Activated T-cell treated with anti-CD3 and anti-CD28 coated beads, Interleukin-2, amount 50 U/mL, for 48 hours (primary cell): ENCODE data around the gene ZNF212.

Experiments used
- DNase-seq, 2 experiments: peaks; one replicate each; pipeline ENCODE4 v3.0.0-alpha.2; 2020

The ZNF212 gene

DNA sequence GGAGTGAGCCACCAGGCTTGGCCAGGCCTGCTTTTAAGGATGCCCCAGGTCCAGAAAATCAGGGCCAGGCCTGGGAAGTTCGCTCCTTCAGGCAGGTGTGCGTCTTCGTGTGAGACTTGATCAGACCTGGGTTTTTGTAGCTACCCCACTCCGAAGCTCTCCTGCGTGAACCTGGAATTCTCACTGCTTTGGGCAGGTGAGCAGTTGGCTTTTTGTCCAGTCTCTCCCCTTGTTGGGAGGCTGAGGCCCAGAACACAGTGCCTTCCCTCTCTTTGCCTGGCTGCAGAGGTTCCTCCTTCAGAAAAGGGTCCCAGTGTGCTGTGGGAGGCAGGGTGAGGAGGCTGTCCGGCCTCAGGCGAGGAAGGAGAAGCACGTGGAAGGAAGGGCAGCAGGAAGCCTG is 49.8 kb downstream of the ZNF212 start:
- DNase-seq, result no peak

DNA sequence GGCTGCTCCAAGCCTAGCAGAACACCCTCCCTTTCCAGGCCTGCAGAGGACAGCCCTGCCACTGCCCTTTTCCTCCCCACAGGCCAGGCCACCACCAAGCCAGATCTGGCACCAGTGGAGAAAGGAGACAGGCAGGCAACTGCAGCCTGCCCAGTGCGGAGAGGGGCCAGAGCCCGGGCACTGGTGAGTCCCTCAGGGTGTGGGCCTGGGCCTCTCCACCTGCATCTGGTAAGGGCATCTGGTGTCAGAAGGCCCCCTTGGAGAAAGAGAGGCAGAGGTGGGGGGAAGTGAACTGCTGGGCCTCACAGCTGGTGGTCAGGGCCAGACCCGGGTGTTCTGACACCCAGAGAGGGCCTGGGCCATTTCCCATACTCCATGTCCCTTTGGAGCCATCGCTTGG is 50.4 kb downstream of the ZNF212 start:
- DNase-seq, result no peak

DNA sequence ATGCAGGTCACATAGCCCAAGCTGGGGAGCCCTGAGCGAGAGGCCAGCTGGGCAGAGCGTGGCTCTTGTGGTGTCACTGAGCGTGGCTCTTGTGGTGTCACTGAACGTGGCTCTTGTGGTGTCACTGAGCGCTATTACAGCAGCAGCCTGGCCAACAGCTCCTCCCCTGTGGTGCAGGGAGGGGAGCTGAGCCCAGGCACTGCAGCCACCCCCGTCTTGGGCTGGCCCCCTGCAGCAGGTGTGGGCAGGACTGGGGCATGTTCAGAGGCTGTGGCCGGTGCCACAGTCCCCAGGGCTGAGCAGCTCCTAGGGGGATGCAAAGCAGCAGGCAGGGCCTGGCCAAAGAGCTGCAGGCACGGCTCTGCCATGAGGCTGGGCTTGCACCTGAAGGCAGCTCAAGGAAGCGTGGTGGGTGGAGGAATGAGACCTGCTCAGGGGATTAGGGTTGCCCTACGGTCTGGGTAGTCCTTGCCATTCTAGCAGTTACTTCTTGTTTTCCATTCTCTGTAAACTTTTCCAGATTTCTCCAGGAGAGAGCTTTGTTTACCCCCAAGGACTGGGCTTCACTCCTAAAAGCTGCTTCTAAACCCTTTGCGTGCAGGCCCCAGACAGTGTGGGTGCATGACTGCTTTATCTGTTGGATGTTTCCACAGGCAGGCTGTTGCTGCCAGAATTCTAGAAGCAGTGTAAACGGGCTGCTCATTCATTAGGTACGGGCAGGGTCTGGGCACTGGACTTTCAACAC is 51.8 kb downstream of the ZNF212 start:
- DNase-seq, result no peak

DNA sequence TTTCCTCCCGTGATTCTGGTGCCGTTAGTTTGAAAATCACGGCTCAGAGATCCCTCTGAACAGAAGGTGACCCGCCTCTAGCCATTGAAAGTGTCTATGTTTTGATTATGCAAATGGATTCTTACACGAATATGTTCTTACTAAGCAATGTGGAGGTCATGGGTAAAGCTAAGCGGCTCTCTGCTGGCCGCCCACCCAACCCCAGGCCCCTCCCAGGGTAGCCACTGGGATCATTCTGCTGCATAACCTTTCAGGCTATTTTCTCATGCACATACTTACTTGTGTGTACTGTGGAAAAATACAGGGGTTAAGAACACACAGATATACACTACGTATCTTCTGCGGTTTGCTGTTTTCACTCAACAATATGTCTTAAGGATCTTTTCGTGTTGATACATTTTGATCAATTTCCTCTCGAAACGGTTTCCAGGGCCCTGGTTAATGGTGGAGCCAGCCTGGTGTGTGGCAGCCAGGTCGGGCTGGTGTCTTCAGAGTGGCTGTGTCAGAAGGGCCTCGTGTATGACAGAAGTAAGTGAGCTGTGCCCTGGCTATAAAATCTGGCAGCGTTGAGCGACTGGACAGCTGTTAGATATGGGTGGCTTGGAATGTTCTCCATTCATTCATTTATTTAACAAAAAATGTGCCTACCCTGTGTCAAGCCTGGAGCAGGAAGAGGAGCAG is 52.5 kb downstream of the ZNF212 start:
- DNase-seq, result no peak

DNA sequence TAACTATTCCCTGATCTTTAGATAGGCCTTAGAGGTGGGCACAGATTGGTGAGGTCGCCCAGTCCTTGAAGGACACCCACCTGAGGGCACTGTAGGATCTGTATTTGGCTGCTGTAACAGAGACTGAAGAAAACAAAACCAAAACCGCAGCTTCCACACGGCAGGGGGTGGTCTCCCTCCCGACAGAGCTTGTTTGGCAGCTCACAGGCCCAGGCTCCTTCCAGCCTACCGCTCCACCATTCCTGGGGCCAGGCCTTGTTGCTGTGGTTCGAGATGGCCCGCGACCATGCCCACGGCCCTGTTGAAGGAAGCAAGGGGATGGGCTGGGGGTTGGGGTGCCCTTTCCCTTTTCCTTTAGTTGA is 53.0 kb downstream of the ZNF212 start:
- no peak for DNase-seq

DNA sequence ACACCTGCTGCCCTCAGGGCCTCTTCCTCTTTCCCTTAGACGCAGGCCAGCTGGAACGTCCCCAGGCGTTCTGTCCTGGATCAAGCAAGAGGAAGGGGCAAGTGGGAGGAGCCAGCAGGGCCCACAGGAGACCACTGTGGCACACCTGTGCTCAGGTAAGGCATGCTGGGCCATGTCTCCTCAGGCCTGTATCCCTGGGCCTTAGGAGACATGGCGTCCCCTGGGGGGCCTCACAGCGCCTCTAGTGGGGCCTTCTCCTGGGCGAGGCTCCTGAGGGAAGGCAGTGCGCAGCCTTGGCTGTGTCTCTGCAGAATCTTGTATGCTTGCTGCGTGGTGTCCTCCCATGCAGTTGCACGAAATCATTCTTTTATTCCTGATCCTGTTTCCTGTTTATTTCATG is 53.9 kb downstream of the ZNF212 start:
- DNase-seq, result no peak

DNA sequence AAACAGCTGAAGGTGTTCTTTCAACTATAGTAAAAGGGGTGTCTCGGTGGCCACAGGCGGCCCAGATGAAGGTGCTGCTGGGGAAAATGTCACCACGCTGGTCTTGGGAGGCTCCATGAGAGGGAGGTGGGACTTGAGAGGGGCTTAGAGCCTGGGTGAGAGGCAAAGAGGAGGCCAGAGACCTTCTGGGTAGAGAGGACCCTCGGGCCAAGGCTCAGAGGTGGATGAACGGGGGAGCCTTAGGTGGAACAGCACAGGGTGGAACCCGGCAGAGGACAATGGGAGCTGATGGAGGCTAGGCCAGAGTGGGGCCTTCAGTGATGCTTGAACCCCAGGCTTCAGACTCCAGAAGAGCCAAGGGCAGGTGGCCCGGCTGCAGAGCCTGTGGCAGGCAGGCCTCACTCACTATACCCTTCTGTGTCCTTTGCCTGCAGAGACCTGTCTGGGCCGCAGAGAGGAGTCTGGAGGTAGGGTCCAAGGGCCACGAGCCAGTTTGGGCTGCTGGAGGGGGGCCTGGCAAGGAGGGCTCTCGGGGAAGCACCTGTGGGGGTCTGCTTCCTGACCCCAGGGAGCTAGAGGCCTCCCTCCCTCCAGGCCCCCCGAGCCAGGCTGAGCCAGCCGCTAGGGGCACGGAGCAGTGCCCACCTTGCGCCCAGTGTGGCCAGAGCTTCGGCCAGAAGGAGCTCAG is 54.6 kb downstream of the ZNF212 start:
- no peak for DNase-seq

DNA sequence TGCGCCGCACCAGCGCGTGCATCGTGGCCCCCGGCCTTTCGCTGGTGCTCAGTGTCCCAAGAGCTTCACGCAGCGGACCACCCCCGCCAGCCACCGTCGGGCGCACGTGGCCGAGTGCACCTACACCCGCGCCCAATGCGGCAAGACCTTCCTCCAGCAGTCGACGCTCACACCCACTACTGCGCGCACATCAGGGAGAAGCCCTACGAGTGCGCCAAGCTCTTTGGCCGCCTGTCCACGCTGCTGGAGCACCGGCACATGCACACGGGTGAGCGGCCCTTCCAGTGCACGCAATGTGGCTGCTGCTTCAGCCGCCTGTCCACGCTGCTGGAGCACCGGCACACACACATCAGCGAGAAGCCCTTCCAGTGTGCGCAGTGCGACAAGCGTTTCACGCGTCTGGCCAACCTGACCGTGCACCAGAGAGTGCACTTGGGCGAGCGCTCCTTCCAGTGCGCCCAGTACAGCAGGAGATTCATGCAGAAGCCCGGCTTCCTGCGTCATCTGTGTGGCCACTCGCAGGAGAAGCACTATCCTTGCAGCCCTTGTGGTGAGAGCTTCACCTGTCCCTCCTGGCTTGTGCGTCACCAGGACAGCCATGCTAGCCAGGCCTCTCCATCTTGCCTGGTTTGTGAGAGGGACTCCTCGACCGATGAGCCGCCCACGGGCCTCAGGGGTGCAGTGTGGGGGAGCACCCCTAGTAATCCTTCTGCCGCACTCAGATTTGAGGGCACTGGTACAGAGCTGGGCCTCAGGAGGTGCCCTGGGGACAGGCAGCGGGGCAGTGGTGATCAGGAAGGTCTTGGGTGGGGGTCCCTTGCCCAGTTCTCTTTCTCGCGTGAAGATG is 55.4 kb downstream of the ZNF212 start:
- no peak for DNase-seq

DNA sequence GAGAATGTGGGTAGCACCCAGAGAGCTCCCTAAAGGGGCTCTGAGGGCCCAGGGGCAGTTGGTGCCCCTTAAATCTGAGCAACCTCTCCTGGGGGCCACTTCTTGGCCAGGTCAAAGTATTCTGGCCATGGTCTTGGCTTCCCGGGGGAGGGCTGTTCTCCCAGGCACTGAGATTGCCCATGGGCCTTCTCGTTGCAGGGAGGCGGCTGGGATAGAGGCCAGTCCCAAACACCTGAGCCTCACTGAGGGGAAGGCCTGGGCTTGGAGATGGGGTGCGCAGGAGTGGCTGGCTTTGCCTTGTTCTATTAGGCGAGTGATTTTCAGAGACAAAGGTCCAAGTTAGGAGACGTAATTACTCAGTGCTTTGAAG is 56.0 kb downstream of the ZNF212 start:
- DNase-seq, result no peak

DNA sequence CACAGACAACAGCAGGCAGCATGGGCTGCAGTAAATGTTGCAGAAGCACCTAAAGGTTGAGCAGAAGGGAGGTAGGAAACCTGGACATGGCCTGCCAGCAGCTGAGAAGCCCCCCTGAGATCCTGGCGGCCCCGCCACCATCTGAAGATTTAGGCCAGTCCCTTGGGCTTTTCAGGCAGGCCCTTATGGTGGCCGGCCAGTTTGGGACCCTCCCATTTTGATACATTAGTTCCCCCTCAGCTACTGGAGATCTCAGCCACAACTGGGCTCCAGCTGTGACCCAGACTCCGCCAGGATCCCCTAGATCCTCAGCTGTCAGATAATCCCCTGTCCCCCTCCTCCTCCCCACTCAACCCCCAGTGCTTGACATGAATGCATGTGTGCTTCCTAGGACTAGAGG is 56.9 kb downstream of the ZNF212 start:
- no peak for DNase-seq

DNA sequence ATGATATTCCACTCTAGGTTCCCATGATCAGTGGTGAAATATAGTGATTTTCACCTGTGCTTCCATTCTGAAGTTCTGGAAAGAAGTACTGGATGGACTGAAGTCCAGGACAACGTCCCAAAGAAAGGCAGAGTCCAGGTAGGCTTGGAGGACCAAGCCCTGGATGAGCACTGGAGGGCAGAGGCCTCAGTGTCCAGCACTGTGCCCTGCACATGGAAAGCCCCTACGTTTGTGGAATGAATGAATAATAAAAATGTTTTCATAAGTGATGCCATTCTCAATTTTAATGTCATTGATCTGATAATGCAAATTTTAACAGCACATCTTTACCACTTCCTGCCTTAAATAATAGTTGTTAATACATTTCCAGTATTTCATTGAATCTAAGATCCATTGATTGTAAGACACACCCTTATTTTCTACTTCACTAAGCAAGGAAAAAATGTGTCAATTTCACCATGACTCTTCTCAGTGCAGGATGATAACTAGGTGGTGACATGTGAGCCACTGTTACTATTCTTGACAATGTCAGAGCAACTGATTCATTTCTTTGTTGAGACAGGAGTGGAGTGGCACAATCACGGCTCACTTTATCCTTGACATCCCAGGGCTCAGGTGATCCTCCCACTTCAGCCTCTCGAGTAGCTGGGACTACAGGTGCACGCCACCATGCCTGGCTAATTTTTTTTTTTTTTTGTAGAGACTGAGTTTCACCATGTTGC is 57.7 kb downstream of the ZNF212 start:
- DNase-seq, result no peak

DNA sequence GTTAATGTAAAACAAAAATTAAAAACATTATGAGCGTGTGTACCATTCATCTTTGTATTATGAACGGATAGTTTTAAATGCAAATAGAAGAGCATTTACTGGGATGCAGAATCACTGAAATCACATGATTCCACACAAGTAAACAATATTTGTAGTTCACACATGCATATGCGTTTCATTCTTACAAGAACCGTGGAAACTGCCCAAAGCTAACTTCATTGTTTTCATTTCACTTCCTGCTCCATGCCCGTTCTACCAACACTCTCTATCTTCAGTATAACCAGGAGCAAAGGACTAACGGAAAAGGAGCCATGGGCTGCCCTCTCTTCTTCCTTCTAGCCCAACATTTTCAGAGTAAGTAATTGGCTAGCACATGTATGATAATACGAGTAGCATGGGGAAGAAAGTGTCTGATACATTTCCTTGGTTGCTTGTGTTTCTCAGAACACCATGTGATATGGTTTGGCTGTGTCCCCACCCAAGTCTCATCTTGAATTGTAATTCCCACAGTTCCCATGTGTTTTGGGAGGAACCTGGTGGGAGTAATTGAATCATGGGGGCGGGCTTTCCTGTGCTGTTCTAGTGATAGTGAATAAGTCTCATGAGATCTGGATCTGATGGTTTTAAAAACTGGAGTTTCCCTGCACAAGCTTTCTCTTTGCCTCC is 61.3 kb downstream of the ZNF212 start:
- no peak for DNase-seq

DNA sequence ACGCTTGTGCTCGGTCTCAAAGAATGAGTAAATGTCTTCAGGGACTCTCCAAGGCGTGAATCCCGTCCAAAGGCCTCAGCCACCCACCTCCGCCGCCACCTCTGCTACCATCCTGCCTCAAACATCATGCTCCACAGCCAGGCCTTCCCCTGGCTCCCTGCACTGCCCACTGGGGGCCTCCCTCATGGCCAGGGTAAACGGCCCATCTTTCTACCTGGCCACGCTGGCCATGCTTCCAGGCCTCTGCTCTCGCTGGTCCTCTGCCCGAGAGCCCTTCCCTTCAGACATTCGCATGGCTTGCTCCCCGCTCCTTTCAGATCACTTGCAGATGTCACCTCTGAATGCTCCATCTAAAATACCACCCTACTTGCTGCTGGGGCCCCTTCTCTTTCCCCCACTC is 62.8 kb downstream of the ZNF212 start:
- no peak for DNase-seq

DNA sequence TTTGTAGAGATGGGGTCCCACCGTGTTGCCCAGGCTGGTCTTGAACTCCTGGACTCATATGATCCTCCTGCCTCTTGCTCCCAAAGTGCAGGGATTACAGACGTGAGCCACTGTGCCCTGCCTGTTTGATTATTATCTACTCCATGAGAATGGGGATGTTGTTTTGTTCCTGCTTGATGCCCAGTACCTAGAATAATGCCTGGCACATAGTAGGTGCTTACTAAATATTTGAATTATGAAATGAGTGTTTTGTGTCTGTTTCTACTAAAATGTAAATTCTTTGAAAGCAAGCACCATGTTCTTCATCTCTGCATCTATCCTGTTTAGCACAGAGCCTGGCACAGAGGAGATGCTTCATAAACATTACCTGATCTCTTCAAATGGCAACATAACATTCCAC is 63.4 kb downstream of the ZNF212 start:
- DNase-seq, result no peak

DNA sequence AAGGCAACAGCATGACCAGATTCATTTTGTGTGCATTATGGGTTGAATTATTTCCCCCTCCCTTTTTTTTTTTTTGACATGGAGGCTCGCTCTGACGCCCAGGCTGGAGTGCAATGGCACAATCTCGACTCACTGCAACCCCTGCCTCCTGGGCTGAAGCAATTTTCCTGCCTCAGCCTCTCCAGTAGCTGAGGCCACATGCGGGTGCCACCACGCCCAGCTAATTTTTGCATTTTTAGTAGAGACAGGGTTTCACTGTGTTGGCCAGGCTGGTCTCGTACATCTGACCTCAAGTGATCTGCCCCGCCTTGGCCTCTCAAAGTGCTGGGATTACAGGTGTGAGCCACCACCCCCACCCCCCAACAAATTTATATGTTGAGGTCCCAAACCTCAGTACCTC is 64.6 kb downstream of the ZNF212 start:
- DNase-seq, result no peak
